Activated T-helper 17 cell treated with anti-CD3 and anti-CD28 coated beads, Interleukin-2, amount 50 U/mL, for 72 hours (primary cell): ENCODE results near the gene GNLY. TPM values are rescaled to one million over a fixed set of nuclear protein-coding genes. Genes with fewer than 3 reads are reported as not detected.

Source experiments
- ATAC-seq: fragments of 150-1000 bp; cut with Tn5 transposase; replicated peaks from 2 replicates; pipeline ENCODE4 v1.10.0; 2021; ENCODE audit warnings: mild to moderate bottlenecking, moderate library complexity
- H3K27ac Mint-ChIP-seq: one replicate; pipeline ENCODE4 v1.8.0; 2022; ENCODE audit warnings: mixed read lengths
- H3K27me3 Mint-ChIP-seq: one replicate; pipeline ENCODE4 v1.8.0; 2022; ENCODE audit warnings: mixed read lengths
- H3K36me3 Mint-ChIP-seq: one replicate; pipeline ENCODE4 v1.8.0; 2022; ENCODE audit warnings: low read depth, mild to moderate bottlenecking, mixed read lengths
- H3K4me1 Mint-ChIP-seq: one replicate; pipeline ENCODE4 v1.8.0; 2022; ENCODE audit warnings: mixed read lengths
- H3K4me3 Mint-ChIP-seq: one replicate; pipeline ENCODE4 v1.8.0; 2022; ENCODE audit warnings: mild to moderate bottlenecking, mixed read lengths
- H3K9me3 Mint-ChIP-seq: one replicate; pipeline ENCODE4 v1.8.0; 2022; ENCODE audit warnings: mixed read lengths
- total RNA-seq, 2 donors: library from RNA; stranded (reverse); gene quantifications; one replicate each; pipeline ENCODE4 v1.2.3, GENCODE V29; 2022

GNLY gene
- total RNA-seq, 2 donors from 2014 or later, result 10.6 to 32.4 TPM

DNA sequence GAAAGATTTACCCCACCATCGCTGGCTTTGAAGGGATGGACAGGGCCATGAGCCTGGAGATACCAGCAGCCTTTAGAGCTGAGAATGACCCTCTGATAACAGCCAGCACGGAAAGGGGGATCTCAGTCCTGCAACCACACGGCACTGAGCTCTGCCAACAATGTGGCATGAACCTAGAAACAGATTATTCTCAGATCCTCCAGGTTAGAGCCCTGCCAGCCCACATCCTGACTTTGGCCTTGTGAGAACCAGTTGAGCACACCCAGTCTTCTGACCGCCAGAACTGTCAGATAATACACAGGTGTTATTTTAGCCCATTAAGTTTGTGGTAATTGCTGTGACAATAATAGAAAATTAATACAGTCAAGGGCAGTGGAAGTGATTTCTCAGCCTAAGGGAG, 9.4 kb upstream of the GNLY start:
- no peak for ATAC-seq
- H3K36me3 Mint-ChIP-seq, result no peaks in the 10 kb centered on the region

DNA sequence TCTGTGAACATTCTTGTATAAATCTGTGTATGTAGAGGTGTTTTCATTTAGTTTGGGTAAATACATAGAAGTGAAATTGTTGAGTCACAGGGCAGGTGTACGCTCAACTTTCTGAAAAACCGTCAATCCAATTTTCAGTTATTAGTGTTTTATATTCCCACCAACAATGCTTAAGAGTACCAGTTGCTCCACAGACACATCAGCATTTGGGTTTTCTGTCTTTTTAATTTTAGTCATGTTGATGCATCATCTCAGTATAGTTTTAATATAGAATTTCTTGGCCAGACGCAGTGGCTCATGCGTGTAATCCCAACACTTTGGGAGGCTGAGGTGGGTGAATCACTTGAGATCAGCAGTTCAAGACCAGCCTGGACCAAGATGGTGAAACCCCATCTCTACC, 3.2 kb upstream of the GNLY start:
- Mint-ChIP-seq H3K4me3 (no peak overlapping the region), H3K36me3 (no peaks in the 10 kb centered on the region), H3K4me1 (peaks cover 5% of the 10 kb centered on the region), H3K9me3 (no peaks in the 10 kb centered on the region), H3K27me3 (peaks cover 7% of the 10 kb centered on the region), H3K27ac (no peak overlapping the region)
- ATAC-seq, result peak; percentile 76

More for the DNA sequence above, 9.4 kb upstream of the GNLY start:
- Mint-ChIP-seq H3K9me3 (no peaks in the 10 kb centered on the region), H3K27me3 (peaks cover 3% of the 10 kb centered on the region), H3K4me3 (no peak overlapping the region), H3K27ac (no peak overlapping the region), H3K4me1 (peaks cover 5% of the 10 kb centered on the region)

DNA sequence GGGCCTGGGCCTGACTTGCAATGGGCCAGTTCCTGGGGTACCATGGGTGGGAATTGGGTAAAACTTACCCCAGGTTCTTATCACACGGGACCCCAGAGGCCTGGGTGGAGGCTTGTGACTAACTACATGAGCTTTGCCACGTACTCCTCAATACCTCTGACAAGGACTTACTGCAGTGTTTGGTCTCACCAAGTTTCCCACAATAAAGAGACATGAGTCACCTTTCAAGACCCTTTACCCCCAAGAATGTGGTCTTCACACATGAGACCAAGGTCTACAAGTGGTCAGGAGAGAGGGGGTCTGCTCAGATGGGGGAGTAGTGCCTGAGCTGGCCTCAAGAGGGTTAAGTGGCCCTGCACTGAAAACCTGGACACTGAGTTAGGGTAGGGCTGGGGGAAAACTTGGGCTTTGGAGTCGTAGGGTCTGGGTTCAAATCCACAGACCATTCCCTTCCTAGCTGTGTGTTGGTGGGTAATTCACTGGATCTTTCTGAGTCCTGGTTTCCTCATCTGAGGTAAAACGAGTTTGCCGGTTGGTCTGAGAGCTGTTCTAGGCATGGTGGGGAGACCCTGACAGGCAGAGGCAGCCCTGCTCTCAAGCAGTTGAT, 2.0 kb upstream of the GNLY start:
- no peaks in the 10 kb centered on the region for H3K36me3 Mint-ChIP-seq

DNA sequence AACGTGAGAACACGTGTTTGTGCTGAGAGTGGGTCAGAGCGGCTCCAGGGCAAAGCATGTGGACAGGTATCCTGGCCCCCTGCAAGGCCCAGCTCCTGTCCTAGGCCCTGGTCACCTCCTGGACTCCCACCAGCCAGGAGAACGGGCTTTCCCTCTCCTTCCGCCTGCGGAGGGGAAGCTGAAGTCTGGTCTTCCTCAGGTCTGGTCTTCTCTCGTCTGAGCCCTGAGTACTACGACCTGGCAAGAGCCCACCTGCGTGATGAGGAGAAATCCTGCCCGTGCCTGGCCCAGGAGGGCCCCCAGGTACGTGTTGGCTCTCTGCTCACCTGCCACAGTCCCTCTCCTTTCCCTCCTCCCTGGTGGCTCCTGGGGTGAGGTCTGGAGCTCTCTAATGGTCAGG, 963 bp downstream of the GNLY start:
- Mint-ChIP-seq H3K4me3 (no peak overlapping the region), H3K4me1 (peaks cover 5% of the 10 kb centered on the region), H3K36me3 (no peaks in the 10 kb centered on the region), H3K27me3 (peaks cover 4% of the 10 kb centered on the region), H3K27ac (no peak overlapping the region), H3K9me3 (no peaks in the 10 kb centered on the region)
- ATAC-seq, result no peak

More for the DNA sequence above, 2.0 kb upstream of the GNLY start:
- Mint-ChIP-seq H3K9me3 (no peaks in the 10 kb centered on the region), H3K27me3 (peaks cover 4% of the 10 kb centered on the region), H3K4me1 (peaks cover 5% of the 10 kb centered on the region), H3K27ac (peak overlapping the region; percentile 10), H3K4me3 (no peak overlapping the region)
- ATAC-seq, result no peak

DNA sequence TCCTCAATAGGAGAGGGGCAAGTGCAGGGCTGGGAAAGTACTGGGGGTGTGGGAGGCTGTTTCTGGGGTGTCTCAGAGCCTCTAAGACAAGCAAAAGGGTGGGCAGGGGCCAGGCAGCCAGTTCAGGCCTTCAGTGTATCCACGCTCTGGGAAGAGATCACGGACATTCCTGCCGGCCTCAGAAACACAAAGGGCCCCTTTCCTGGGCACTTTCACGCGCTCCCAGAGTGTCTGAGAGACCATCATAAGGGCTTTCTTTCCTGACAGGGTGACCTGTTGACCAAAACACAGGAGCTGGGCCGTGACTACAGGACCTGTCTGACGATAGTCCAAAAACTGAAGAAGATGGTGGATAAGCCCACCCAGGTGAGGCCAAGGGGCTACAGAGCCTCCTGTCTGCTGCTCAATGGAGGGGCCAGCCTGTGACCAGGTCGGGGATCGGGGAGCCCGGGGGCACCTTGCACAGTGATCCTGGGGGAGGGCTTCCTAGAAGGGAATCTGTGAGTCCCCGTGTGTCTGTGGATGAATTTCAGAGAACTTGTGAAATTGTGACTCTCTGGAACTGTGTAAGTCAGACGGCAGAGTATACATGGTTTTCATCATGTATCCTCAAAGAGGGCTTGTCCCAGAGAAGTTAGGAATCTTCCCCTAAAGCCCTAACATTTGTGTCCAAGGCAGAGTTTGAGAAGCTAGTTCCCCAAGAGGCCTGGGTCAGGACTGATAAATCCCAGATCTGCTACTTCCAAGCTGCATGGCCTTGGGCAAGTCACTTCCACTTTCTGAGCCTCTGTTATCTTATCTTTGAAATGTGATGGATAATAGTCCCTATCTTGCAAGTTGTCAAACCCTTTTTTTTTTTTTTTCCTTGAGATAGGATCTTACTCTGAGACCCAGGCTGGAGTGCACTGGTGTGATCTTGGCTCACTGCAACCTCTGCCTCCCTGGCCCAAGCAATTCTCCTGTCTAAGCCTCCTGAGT, 1.8 kb downstream of the GNLY start:
- no peak overlapping the region for H3K4me3 Mint-ChIP-seq
- no peak for ATAC-seq
- H3K4me1 Mint-ChIP-seq, result no peaks in the 10 kb centered on the region
- H3K36me3 Mint-ChIP-seq, result no peaks in the 10 kb centered on the region
- H3K9me3 Mint-ChIP-seq, result no peaks in the 10 kb centered on the region
- no peak overlapping the region for H3K27ac Mint-ChIP-seq
- no peaks in the 10 kb centered on the region for H3K27me3 Mint-ChIP-seq

DNA sequence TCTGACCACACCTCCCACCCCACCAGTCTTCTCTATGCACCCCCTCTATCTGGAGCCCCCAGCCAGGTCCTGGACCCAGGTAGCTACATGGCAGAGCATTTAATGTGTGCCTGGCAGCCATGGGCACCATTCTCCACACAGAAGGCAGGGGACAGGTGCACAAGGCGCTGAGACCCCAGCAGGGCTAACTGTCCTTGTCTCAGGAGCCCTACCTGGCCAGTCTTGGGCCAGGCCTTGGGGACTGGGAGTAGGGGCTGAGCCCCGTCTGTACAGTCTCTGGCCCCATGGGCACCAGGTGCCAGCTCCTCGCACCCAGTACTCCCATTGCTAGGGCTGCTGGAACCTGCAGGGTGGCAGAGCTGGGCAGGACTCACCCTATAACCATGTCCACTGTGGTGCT, 2.9 kb downstream of the GNLY start:
- peaks cover under 1% of the 10 kb centered on the region for H3K4me1 Mint-ChIP-seq
- no peak overlapping the region for H3K4me3 Mint-ChIP-seq
- no peak for ATAC-seq

DNA sequence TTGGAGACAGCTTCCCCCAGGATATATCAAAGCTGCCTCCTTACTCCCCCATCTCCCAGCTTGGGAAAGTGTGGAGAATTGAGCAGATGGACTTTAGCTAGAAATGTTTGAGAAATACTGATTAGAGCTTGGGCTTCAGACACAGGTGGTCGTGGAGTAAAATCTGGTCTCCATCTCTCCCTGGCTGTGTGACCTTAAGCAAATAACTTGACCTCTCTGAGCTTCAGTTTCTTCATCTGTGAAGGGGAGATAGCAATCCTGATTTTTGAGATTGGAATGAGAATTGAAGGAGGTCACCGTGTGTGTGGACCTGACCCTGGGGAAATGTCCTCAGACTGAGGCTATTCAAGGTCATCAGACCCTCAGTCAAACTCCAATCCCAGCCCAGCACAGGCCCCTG, 3.6 kb downstream of the GNLY start:
- ATAC-seq, result no peak
- Mint-ChIP-seq H3K4me1 (peaks cover 7% of the 10 kb centered on the region), H3K36me3 (no peaks in the 10 kb centered on the region), H3K27ac (no peak overlapping the region), H3K4me3 (no peak overlapping the region), H3K27me3 (no peaks in the 10 kb centered on the region), H3K9me3 (no peaks in the 10 kb centered on the region)

More for the DNA sequence above, 2.9 kb downstream of the GNLY start:
- no peaks in the 10 kb centered on the region for H3K36me3 Mint-ChIP-seq
- no peaks in the 10 kb centered on the region for H3K27me3 Mint-ChIP-seq
- no peak overlapping the region for H3K27ac Mint-ChIP-seq
- H3K9me3 Mint-ChIP-seq, result no peaks in the 10 kb centered on the region

DNA sequence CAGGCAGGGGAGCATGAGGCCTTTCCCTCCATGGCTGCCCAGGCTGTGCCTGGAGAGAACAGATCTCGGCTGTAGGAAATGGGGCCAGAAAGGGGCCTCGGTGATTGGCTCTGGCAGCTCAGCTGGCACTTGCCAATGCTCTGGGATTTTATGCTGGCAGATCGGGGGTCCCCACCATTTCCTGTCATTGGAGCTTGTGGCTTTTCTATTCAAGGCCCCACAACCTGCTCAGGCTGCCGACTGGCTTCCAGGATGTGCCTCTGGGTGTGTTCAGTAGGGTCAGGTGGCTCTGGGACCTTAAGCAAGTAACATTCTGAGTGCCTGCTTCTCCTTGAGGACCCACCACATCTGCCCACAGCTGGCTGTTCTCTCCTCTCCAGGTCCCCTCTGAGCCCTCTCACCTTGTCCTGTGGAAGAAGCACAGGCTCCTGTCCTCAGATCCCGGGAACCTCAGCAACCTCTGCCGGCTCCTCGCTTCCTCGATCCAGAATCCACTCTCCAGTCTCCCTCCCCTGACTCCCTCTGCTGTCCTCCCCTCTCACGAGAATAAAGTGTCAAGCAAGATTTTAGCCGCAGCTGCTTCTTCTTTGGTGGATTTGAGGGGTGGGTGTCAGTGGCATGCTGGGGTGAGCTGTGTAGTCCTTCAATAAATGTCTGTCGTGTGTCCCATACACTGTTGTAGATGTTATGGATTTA, 4.2 kb downstream of the GNLY start:
- Mint-ChIP-seq H3K36me3 (no peaks in the 10 kb centered on the region), H3K4me1 (peaks cover 13% of the 10 kb centered on the region), H3K27ac (no peak overlapping the region), H3K4me3 (no peak overlapping the region), H3K27me3 (no peaks in the 10 kb centered on the region), H3K9me3 (no peaks in the 10 kb centered on the region)
- ATAC-seq, result no peak

DNA sequence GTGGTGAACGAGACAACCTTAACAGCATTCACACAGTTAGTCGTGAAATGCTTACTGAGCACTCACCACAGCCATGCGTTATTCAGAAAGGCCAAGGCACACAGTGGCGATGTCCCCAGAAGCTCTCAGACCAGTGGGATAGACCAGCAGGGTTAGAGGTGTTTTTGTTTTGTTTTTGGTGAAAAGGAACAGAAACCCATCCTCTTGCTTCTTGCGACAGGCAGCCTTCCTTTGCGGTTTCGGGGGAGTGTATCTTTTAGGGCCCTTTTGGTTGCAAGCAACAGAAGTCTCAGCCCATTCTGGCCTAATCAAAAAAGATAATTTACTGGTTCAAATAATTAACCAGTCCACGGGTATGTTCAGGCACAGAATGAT, 4.7 kb downstream of the GNLY start:
- Mint-ChIP-seq H3K27me3 (no peaks in the 10 kb centered on the region), H3K4me1 (peaks cover 18% of the 10 kb centered on the region), H3K36me3 (no peaks in the 10 kb centered on the region)

DNA sequence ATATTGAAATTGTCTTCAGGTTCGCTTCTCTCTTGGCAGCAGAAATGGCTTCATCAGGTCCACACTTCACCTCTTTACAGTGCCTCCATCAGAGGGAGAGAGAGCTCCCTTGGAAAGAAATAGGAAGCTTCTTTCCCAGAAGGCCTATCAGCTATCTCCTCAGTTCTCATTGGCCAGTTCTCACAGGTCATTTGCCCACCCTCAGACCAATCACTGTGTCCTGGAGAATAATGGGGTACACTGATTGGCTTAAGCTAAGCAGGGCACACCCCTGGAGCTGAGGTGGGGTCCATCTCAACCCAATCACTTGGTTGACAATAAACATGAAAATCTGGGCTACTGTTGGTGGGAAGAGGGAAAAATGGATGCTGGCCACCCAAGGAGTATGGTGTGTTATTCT, 5.2 kb downstream of the GNLY start:
- Mint-ChIP-seq H3K9me3 (no peaks in the 10 kb centered on the region), H3K27ac (peak overlapping the region; percentile 3), H3K27me3 (no peaks in the 10 kb centered on the region), H3K4me3 (no peak overlapping the region), H3K4me1 (peaks cover 22% of the 10 kb centered on the region), H3K36me3 (no peaks in the 10 kb centered on the region)
- ATAC-seq, result no peak

More for the DNA sequence above, 4.7 kb downstream of the GNLY start:
- H3K4me3 Mint-ChIP-seq, result no peak overlapping the region
- no peak overlapping the region for H3K27ac Mint-ChIP-seq
- H3K9me3 Mint-ChIP-seq, result no peaks in the 10 kb centered on the region
- no peak for ATAC-seq

DNA sequence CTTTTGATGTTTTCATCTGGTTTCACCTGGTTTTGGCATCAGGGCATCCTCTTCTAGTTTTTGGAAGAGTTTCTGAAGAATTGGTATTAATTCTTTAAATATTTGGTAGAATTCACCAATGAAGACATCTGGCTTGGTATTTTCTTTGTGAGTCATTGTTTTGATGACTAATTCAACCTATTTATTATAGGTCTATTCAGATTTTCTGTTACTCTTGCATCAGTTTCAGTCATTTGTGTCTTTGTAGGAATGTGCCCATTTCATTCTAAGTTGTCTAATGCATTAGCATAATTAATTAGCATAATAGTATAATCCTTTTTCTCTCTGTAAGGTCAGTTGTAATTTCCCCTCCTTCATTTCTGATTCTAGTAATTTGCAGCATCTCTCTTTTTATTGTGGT, 8.0 kb downstream of the GNLY start:
- H3K27me3 Mint-ChIP-seq, result no peaks in the 10 kb centered on the region
- no peaks in the 10 kb centered on the region for H3K36me3 Mint-ChIP-seq
- H3K4me3 Mint-ChIP-seq, result no peak overlapping the region
- H3K27ac Mint-ChIP-seq, result peak overlapping the region; percentile 34
- no peaks in the 10 kb centered on the region for H3K9me3 Mint-ChIP-seq
- no peak for ATAC-seq
- H3K4me1 Mint-ChIP-seq, result peaks cover 32% of the 10 kb centered on the region

DNA sequence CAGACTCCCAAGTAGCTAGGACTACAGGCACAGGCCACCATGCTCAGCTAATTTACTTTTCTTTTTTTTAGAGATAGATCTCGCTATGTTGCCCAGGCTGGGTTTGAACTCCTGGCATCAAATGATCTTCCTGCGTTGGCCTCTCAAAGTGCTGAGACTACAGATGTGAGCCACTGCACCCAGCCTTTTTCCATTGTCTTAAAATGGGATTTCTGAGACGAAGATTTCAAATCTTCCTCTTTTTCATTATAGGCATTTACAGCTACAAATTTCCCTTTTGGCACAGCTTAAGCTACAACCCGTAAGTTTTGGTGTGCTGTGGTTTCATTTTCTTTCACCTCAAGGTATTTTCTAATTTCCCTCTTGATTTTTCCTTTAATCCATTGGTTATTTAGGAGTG, 8.6 kb downstream of the GNLY start:
- Mint-ChIP-seq H3K4me3 (no peak overlapping the region), H3K9me3 (no peaks in the 10 kb centered on the region), H3K36me3 (no peaks in the 10 kb centered on the region), H3K27me3 (no peaks in the 10 kb centered on the region), H3K27ac (peak overlapping the region; percentile 60), H3K4me1 (peaks cover 34% of the 10 kb centered on the region)
- no peak for ATAC-seq

DNA sequence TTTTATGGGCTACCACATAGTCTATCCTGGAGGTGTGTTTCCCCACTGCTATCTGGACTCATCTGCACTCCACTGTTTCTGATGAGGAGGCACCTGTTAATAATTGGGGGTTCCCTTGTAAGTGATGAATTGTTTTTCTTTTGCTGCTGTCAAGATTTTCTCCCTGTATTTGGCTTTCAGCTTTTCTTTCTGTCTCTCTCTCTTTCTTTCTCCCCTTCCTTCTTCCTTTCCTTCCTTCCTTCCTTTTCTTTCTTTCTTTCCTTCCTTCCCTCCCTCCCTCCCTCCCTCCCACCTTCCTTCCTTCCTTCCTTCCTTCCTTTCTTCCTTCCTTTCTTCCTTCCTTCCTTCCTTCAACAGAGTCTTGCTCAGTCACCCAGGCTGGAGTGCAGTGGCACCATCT, 9.2 kb downstream of the GNLY start:
- Mint-ChIP-seq H3K36me3 (no peaks in the 10 kb centered on the region), H3K4me3 (no peak overlapping the region), H3K27ac (peak overlapping the region; percentile 60), H3K4me1 (peaks cover 34% of the 10 kb centered on the region), H3K9me3 (no peaks in the 10 kb centered on the region), H3K27me3 (no peaks in the 10 kb centered on the region)
- ATAC-seq, result no peak

DNA sequence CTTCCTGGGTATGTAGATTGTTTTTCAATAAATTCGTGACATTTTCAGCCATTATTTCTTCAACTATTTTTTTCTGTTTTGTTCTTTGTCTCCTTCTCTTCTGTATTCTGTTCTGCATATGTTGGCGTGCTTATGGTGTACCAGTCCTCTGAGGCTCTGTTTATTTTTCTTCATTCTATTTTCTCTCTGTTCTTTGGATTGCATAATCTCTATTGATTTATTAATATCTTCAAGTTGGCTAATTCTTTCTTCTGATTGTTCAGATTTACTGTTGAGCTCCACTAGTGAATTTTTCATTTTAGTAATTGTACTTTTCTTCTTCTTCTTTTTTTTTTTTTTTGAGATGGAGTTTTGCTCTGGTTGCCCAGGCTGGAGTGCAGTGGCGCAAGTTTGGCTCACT, 9.9 kb downstream of the GNLY start:
- ATAC-seq, result no peak
- Mint-ChIP-seq H3K4me1 (peaks cover 34% of the 10 kb centered on the region), H3K9me3 (no peaks in the 10 kb centered on the region), H3K36me3 (no peaks in the 10 kb centered on the region), H3K4me3 (no peak overlapping the region), H3K27me3 (no peaks in the 10 kb centered on the region), H3K27ac (peak overlapping the region; percentile 60)
